ENCODE results near the gene VAV2. TPM values are rescaled to one million over a fixed set of nuclear protein-coding genes. Genes with fewer than 3 reads are reported as not detected.

The VAV2 gene
- total RNA-seq, 1 donor from 2014 or later, result 12.8 TPM

GRCh38 chr9:133891741-133892140 lies 100.4 kb downstream of the VAV2 start:
- DNase-seq (ENCODE audit: low spot score), result no peak

DNA sequence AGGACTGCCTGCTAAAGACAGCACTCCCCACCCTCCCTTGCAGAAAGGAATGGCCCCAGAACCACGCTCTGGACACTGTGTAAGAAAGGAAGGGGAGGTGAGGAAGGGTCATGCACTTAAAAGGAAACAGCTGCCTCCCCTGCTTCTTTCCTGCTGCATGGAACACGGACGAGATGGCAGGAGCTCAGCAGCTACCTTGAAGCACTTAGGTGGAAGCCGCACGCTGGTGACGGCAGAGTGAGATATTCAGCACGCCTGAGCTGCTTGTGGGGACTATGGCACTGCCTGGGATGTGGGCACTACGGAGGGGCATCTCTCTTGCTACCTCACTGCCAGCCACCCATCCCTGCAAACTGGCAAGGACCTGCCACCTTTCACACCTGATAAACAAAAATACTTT lies 101.5 kb downstream of the VAV2 start:
- no peak for DNase-seq (ENCODE audit: low spot score)

DNA sequence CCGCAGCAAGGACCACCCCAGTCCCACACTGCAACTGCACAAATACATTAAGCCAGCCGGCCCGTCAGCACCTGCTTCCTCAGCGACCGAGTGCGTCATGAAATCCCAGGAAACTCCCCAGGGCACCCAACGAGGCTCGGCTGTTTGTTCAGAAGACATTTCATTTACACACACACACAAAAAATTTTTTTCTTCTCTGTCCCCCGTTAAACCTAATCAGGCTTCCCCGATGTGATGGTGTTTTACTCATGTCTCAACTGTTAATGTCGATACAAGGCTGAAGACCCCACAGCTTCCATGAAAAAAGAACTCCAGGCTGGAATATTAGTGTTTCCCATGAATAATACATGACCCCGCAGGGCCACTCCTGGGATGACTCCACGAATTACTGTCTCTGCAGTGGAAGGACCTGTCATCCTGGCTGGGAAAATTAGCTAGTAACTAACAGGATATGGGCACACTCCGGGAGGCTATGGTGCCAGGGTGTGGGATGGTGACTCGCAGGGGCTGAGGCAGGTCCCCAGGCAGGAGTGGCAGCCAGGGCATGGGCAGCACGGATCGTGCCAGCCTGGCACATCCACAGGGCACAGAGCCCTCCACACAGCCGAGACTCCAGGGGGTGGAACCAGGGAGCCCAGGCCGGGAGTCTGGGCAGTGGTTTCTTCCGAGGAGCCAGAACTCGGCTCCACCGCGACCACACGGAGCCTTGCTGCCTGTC lies 102.4 kb downstream of the VAV2 start:
- DNase-seq (ENCODE audit: low spot score), result no peak

DNA sequence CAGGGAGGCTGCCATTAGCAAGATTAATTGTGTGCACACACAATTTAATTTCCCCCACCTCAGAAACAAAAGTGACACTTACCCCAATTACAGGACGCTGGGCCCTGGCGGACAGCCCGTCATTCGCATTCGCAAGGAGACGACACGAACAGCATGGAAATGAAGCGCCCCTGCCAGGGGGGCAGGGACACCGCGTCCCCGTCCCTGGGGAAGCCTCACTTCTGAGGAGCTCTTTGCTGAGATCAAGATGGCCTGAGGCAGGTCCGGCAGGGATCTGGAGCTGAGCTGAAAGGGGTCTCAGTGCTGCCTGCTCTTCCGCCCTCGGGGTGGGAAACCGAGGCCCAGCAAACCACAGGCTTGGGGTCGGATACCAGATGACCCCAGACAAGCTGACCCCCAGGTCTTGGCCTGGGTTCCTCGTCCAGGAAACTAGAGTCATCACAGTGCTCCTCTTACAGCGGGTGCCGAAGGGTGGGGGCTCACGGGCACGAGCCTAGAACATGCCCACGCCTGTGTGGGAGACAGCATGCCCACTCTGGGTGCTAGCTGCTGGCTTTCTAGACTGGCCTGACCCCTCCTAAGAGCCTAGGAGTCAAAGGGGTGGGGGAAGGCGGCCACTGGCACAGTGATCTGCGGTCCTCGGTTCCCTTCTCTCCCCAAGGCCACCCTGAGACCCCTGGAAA lies 103.2 kb downstream of the VAV2 start:
- DNase-seq (ENCODE audit: low spot score), result no peak

DNA sequence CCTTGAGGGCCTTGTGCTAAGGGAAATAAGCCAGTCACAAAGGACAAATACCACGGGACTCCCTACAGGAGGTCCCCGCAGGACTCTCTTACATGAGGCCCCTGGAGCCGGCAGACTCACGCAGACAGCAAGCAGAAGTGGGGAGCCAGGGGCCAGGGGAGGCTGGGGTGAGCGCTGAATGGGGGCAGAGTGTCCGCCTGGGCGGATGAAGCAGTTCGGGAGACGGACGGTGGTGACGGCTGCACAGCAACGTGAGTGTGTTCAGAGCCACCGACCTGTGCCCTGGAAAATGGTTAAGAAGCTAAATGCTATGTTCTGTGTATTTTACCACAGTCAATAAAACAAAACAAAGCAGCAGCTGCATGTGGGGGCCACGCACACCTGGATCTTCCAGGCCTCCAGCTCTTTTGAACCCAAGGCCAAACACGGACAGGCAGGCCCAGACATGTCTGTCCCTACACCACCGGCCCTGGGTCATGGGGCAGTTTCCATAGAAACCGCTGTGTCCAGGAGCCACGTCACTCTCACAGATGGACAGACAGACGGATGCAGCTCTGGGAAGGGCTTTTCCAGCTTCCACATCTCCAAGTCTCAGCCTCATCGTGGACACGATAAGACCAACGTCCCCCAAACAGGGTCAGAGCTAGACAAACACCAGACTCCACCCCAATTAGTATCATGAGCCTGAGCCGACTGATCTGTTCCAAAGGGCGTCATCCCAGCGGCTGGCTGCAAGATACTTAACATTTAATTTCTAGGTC lies 103.9 kb downstream of the VAV2 start:
- DNase-seq (ENCODE audit: low spot score), result no peak

GRCh38 chr9:133887540-133888047 lies 104.5 kb downstream of the VAV2 start:
- no peak for DNase-seq (ENCODE audit: low spot score)

DNA sequence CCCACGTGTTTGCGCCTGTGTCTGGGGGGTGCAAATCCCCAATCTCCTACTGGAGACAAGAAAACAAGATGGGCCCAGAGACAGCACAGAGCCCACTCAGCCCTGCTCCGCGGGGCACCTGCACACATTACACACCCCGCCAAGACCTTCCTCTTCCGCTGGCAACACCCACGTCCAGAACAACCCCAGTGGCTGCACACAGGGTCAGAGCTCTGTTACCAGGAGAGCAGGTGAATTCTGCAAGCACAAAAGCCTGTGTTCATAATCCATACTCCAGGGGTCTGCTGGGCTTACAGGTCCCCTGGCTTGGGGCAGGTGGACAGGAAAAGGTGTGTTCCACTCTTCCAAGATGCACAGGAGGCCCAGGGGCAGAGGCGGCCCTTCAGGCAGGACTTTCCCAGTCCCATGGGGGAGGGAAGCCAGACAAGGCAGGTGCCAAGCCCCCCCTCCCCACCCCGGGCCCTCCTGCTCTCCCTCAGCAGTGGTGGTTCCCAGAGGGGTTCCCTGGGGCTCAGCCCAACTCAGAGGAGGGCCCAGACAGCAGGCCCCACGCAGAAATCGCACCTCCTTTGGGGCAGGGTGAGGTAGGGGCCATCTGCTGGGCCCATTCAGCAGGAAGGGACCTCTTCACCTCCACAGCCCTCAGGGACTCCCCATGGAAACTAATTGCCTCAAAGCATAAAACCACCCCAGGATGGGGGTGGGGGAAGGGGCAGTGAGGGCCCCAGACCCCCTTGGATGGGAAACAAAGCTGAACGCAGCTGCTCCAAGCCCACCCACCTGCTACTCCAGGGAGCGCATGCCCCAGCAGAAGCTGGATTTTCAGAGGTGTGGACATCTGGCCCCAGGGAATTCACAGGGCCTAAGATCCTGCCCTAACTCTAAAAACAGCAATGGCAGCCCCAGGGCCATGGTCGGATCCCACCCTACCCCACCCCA lies 105.3 kb downstream of the VAV2 start:
- DNase-seq (ENCODE audit: low spot score), result no peak

DNA sequence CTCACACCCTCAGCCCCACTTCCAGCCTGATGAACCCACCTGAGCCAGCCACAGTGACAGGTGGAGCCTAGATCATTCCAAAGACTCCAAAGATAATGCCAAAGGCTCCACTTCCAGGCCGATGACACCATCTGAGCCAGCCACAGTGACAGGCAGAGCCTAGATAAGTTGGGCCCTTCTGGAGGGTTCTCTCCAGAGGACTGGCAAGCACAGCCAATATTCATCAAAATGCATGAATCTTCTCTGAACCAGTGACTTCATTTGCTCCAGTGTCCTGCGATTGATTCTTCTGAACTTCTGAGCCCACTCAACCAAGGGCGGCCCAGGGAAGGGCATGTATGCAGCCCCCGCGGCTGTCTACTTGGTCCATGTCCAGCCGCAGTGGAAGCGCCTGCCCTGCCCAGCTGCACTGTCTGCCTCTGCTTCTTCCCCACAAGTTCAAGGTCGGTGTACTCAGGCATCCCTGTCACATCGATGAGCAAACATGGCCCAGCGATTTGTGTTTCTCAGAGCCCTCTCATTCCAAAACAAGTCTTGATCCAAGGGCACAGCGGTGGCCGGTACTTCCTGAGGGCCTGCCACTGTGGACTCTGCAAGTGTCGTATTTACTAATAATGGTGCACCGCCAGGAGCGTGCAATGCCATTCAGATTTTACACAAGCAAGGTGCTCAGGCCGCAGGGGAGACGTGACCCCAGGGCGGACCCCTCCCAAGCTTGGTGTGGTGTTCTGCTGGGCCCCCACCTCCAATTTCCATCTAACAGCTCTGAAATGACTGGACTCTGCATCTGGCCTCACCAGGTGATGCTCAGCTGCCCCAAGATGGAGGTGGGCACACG lies 107.0 kb downstream of the VAV2 start:
- no peak for DNase-seq (ENCODE audit: low spot score)

DNA sequence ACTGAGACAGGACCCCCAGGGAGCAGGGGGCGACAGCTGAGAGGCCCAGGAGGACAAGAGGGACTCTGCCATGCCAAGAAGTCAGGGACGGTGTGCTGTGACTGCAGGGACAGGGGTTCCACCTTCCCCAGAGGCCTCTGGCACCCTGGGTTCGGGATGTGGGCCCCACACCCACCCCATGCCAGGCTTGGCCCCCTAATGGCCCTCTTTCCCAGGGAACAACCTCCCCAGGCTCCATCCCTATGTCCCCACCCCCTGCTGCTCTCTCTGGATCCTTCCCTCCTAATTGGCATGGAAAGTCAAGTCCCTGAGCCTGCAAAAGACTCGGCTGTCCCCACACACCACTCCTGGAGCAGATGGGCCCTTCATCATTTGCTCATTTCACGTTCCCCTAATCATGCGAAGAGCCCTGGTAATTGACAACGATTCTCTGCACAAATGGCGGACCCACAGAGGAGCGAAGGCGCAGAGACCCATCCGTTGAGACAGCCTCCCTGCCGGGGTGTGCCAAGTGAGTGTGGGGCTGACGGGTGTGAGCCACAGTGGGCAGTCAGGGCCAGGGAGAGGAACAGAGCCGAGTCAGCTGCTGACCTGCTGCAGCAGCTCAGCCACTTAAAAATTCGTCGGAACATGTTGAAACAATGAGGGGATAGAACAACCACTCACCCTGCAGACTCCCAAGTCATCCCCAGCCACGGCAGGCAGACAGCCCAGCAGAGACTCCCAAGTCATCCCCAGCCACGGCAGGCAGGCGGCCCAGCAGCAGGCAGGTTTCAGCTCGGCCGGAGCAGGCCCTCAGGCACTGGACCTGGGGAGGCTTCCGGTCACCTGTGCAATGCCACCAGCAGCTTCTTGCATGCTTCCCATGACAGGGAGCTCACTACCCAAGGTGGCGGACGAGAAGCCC lies 109.0 kb downstream of the VAV2 start:
- DNase-seq (ENCODE audit: low spot score), result no peak

- DNase-seq (ENCODE audit: low spot score), result peak; percentile 39
These were observed 110.3 kb downstream of the VAV2 start for GRCh38 chr9:133881671-133882381.

DNA sequence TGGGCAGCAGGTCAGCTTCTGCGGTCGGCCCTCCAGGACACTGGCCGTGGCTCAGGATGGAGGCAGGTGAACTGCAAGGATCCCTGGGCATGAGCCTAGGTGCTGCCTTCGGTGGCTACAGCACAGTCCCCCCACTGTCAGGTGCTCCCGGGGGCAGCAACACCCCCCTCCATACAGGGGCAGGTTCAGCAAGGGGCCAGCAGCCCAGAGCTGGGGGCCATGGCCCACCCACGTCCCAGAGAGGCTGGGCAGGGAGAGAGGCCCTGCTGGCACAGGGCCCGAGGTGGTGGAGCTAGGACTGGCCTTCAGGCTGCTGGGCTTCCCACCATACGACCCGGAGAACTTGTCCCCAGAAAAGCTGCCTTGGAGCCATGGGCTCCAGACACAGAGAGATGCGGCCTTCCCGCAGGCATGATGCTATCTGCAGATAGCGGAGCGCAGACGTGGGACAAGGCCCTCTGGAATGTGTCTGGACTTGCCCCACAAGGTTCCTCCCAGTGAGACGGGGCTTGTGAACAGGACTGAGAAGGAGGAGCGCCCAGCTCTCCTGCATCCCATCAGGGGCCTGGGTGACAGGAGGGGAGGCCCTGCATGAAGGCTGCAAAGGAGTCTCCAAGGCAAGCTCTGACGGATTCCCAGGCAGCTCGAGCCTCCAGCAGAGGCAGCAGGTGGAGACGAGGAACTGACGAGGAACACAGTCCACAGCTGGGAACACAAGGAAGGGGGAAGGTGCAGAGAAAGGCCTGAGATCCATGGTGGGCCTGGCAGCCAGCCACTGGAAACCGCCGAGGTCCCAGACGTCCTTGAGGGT lies 111.1 kb downstream of the VAV2 start:
- peak; percentile 83 for DNase-seq (ENCODE audit: low spot score)

DNA sequence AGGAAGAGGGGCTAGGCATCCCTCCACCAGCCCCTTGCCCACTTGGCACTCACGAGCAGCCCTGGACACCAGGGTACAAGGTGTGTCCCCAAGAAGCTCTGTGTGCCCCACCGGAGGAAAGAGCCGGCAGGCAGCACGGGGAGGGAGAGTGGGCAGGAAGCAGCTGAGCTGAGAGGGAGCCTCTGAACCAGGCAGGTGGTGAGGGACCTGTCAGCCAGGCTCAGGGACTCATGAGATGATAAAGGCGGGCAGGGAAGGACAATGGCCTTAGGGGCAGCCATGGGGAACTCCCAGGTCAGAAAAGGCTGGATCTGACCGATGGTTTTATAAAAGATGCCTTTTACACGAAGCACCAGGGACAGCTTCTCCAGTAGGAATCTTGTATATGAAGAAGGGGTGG lies 112.0 kb downstream of the VAV2 start:
- DNase-seq (ENCODE audit: low spot score), result no peak

- DNase-seq (ENCODE audit: low spot score), result no peak
These were observed 112.5 kb downstream of the VAV2 start for GRCh38 chr9:133879615-133880014.

DNA sequence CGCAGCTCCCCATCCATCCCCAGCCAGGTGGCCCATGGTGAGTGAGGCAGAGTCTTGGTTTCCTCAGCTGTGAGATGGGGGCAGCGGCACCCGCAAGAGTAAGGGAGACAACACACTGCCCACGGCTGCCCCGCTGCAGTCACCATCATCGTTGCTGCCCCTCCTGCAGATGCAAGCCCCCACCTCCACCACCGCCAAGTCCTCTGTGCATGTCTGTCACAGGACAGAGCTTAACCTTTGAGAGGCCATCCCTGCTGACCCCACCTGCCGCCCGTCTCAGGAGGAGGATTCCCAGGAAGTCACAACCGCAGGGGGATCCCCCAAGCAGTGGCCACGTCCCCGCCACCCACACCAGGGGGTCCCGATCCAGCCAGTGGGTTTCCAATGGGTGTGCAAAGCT lies 113.7 kb downstream of the VAV2 start:
- DNase-seq (ENCODE audit: low spot score), result no peak

DNA sequence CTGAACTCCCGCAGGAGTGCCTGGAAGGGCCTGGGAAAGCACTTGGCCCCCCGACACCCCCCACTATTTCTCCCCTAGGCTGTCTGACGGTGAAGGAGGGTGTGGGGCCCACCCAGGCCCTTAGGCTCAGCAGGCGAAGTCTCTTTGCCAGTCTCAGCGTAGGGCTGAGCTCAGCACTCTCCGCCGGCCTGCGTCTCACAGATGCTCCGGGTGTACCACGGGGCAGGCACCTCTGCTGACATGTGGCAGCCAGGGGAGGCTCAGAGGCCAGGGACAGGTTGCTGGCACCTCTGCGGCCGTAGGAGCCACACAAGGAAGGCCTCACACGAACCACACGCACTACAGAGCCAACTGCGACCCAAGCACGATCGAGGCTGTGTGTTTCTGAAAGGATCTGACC lies 114.2 kb downstream of the VAV2 start:
- no peak for DNase-seq (ENCODE audit: low spot score)

DNA sequence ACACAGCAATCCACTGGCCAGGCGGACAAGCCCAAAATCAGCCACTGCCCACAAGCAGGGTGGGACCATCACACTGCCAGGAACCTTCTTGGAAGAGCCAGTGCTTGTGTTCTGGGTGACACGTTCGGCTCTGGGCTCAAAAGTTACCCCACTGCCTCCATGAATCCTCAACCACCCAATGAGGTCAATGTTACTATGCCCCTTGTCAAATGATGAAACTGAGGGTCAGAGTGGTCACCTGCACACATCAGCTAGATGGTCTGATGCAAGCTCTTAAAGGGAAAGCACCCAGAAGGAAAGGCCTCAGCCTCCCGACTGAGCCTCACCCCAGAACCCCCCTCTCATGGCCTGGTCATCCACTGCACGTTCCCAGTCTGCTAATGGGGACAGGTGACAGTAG lies 114.8 kb downstream of the VAV2 start:
- no peak for DNase-seq (ENCODE audit: low spot score)

DNA sequence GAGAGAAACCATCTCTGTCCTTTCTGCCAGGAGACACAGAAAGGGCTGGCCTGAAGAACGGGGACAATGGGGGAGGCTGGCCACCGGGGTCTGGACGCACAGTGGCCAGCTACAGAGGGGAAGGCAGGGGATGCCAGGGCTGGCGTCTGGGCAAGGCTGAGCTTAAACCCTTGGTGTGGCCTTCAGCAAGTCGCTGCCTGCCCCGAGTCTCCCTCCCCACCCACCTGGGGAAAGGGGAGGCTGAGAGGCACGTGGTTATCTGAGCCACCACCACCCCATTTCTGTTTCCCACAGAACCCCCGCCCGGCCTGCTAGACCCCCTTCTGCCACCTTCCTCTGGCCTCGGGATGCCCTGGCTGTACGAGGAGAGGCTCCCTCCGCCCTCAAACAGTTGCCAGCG lies 115.3 kb downstream of the VAV2 start:
- no peak for DNase-seq (ENCODE audit: low spot score)

GRCh38 chr9:133876144-133876543 lies 116.0 kb downstream of the VAV2 start:
- no peak for DNase-seq (ENCODE audit: low spot score)
